ENCODE measurements around the gene TMEM154.

Gene TMEM154

GRCh38 chr4:152679414-152680281 is at the start of gene TMEM154:
TMEM154 (minus strand) TSS chr4:152679997; CDS start chr4:152679933, 64 bp downstream.
- peak; percentile 93 for DNase-seq

GRCh38 chr4:152729466-152729865 is 49.7 kb upstream of the TMEM154 start:
- DNase-seq = no peak

- no peak for DNase-seq
These were observed 48.5 kb upstream of the TMEM154 start for GRCh38 chr4:152728343-152728742.

- no peak for DNase-seq
These were observed 48.0 kb upstream of the TMEM154 start for GRCh38 chr4:152727784-152728183.

- no peak for DNase-seq
These were observed 44.7 kb upstream of the TMEM154 start for GRCh38 chr4:152724494-152724893.

GRCh38 chr4:152723236-152723635 is 43.4 kb upstream of the TMEM154 start:
- DNase-seq = no peak

- peak; percentile 41 for DNase-seq
These were observed 40.2 kb upstream of the TMEM154 start for GRCh38 chr4:152719801-152720556.

GRCh38 chr4:152719291-152719690 is 39.5 kb upstream of the TMEM154 start:
- DNase-seq = no peak

GRCh38 chr4:152715076-152715475 is 35.3 kb upstream of the TMEM154 start:
- peak; percentile 8 for DNase-seq

- DNase-seq = peak; percentile 21
These were observed 34.3 kb upstream of the TMEM154 start for GRCh38 chr4:152713951-152714705.

GRCh38 chr4:152709675-152710438 is 30.1 kb upstream of the TMEM154 start:
- peak; percentile 65 for DNase-seq

GRCh38 chr4:152708796-152709195 is 29.0 kb upstream of the TMEM154 start:
- DNase-seq = peak; percentile 83

- DNase-seq = peak; percentile 92
These were observed 28.6 kb upstream of the TMEM154 start for GRCh38 chr4:152708361-152708760.

GRCh38 chr4:152707632-152708031 is 27.8 kb upstream of the TMEM154 start:
- peak; percentile 42 for DNase-seq

GRCh38 chr4:152705903-152706302 is 26.1 kb upstream of the TMEM154 start:
- peak; percentile 16 for DNase-seq

GRCh38 chr4:152704788-152705187 is 25.0 kb upstream of the TMEM154 start:
- no peak for DNase-seq

- DNase-seq = peak; percentile 63
These were observed 20.4 kb upstream of the TMEM154 start for GRCh38 chr4:152700151-152700550.

- no peak for DNase-seq
These were observed 19.5 kb upstream of the TMEM154 start for GRCh38 chr4:152699313-152699712.

GRCh38 chr4:152698089-152698499 is 18.3 kb upstream of the TMEM154 start:
- no peak for DNase-seq

GRCh38 chr4:152697284-152698088 is 17.7 kb upstream of the TMEM154 start:
- peak; percentile 48 for DNase-seq

GRCh38 chr4:152696764-152697261 is 17.0 kb upstream of the TMEM154 start:
- DNase-seq = no peak

Data from islet precursor cell (in vitro differentiated cells).